DND-41 (cell line): ENCODE results near the gene BRPF3.

Experiments
- EZH2 ChIP-seq: IDR thresholded peaks from 3 replicates; pipeline ENCODE4 v1.6.1; 2012; ENCODE audit warnings: borderline replicate concordance, low read depth, mild to moderate bottlenecking, moderate library complexity, low read length, inconsistent platforms; ENCODE audit not compliant: severe bottlenecking
- TF ChIP-seq, protein P1 (sequence below): IDR thresholded peaks from 2 replicates; pipeline ENCODE4 v1.5.1; 2012; ENCODE audit warnings: borderline replicate concordance, low read length, moderate library complexity, mild to moderate bottlenecking; ENCODE audit not compliant: poor library complexity, severe bottlenecking; ENCODE audit errors: extremely low read depth

DNA sequence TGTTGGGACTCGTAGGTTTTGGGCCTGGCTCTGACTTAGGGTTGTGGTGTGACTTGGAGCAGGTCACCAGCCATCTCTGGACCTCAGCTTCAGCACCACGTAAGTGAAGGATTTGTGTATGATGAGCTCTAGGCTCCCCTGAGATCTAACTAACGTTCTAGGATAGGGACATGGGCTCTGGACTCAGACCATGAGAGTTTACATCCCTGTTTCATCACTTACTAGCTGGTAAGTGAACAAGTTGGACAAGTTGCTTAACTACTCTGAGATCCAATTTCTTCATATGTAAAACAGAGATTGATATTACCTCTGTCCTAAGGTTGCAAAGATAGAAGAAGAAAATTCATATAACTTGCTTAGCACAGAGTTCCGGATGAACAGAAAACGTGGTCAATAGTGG lies 53.0 kb downstream of the BRPF3 start:
- TF ChIP-seq, protein P1, sequence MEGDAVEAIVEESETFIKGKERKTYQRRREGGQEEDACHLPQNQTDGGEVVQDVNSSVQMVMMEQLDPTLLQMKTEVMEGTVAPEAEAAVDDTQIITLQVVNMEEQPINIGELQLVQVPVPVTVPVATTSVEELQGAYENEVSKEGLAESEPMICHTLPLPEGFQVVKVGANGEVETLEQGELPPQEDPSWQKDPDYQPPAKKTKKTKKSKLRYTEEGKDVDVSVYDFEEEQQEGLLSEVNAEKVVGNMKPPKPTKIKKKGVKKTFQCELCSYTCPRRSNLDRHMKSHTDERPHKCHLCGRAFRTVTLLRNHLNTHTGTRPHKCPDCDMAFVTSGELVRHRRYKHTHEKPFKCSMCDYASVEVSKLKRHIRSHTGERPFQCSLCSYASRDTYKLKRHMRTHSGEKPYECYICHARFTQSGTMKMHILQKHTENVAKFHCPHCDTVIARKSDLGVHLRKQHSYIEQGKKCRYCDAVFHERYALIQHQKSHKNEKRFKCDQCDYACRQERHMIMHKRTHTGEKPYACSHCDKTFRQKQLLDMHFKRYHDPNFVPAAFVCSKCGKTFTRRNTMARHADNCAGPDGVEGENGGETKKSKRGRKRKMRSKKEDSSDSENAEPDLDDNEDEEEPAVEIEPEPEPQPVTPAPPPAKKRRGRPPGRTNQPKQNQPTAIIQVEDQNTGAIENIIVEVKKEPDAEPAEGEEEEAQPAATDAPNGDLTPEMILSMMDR = no peak
- TF ChIP-seq EZH2 = no peak
